DND-41 (cell line): ENCODE results near the gene ADCY7.

Experiments
- ATAC-seq: fragments of 200-7000 bp; cut with Tn5 transposase; 3 replicates; pipeline ENCODE4 v1.9.1; 2021; ENCODE audit warnings: low read depth; ENCODE audit not compliant: insufficient read depth
- DNase-seq: peaks from one replicate; pipeline ENCODE4 v3.0.0-alpha.2; 2020
- H2AFZ ChIP-seq: 2 replicates; pipeline ENCODE4 v1.6.0; 2012; ENCODE audit warnings: low read depth, low read length
- H3K27ac ChIP-seq: 2 replicates; pipeline ENCODE4 v1.5.1; 2012; ENCODE audit warnings: low read length, inconsistent platforms
- H3K27me3 ChIP-seq: fragments of 200-600 bp; sonication (generic); 2 replicates; pipeline ENCODE4 v1.6.0; 2012; ENCODE audit warnings: low read length, mild to moderate bottlenecking, inconsistent platforms; ENCODE audit not compliant: insufficient read depth, poor library complexity
- H3K36me3 ChIP-seq: 2 replicates; pipeline ENCODE4 v1.5.1; 2012; ENCODE audit warnings: low read length, inconsistent platforms; ENCODE audit not compliant: insufficient read depth
- H3K4me1 ChIP-seq: 2 replicates; pipeline ENCODE4 v1.5.1; 2012; ENCODE audit warnings: mild to moderate bottlenecking, low read length; ENCODE audit not compliant: insufficient read depth
- H3K4me2 ChIP-seq: 2 replicates; pipeline ENCODE4 v1.6.0; 2012; ENCODE audit warnings: mild to moderate bottlenecking, moderate library complexity, low read length, inconsistent platforms; ENCODE audit not compliant: insufficient read depth
- H3K4me3 ChIP-seq, 2 experiments: fragments of 200-600 bp in 1 of 2; shearing (Covaris generic) in 1 of 2; 2 replicates each; pipeline ENCODE4 v1.5.1; 2012 to 2016; ENCODE audit warnings: inconsistent platforms in 2 of 2, low read length in 2 of 2, mild to moderate bottlenecking in 2 of 2, low read depth in 1 of 2, moderate library complexity in 1 of 2
- H3K79me2 ChIP-seq: 2 replicates; pipeline ENCODE4 v1.6.0; 2012; ENCODE audit warnings: low read length, inconsistent platforms; ENCODE audit not compliant: insufficient read depth
- H3K9ac ChIP-seq: 2 replicates; pipeline ENCODE4 v1.6.0; 2012; ENCODE audit warnings: low read depth, mild to moderate bottlenecking, inconsistent platforms, low read length, moderate library complexity
- H3K9me3 ChIP-seq: 2 replicates; pipeline ENCODE4 v1.5.1; 2012; ENCODE audit warnings: low read length, moderate library complexity, mild to moderate bottlenecking, inconsistent platforms; ENCODE audit not compliant: insufficient read depth, severe bottlenecking
- H4K20me1 ChIP-seq: 2 replicates; pipeline ENCODE4 v1.6.0; 2012; ENCODE audit warnings: low read length; ENCODE audit not compliant: insufficient read depth
- CTCF ChIP-seq: IDR thresholded peaks from 2 replicates; pipeline ENCODE4 v1.5.1; 2012; ENCODE audit warnings: borderline replicate concordance, low read length, moderate library complexity, mild to moderate bottlenecking; ENCODE audit not compliant: poor library complexity, severe bottlenecking; ENCODE audit errors: extremely low read depth
- EZH2 ChIP-seq: IDR thresholded peaks from 3 replicates; pipeline ENCODE4 v1.6.1; 2012; ENCODE audit warnings: borderline replicate concordance, low read depth, mild to moderate bottlenecking, moderate library complexity, low read length, inconsistent platforms; ENCODE audit not compliant: severe bottlenecking

ADCY7 gene

GRCh38 chr16:50227120-50227519, 39.2 kb upstream of the ADCY7 start:
- Histone ChIP-seq H3K36me3 (peaks cover 43% of the 10 kb centered on the region), H3K9ac (no peak overlapping the region), H4K20me1 (no peaks in the 10 kb centered on the region), H3K4me2 (no peak overlapping the region), H3K4me1 (no peaks in the 10 kb centered on the region), H3K79me2 (no peaks in the 10 kb centered on the region), H3K27ac (no peak overlapping the region), H3K27me3 (no peaks in the 10 kb centered on the region), H3K4me3 (no peak overlapping the region), H3K9me3 (no peaks in the 10 kb centered on the region), H2AFZ (no peak overlapping the region)
- TF ChIP-seq EZH2 = no peak
- no peak for TF ChIP-seq CTCF
- ATAC-seq = no peak
- no peak for DNase-seq

GRCh38 chr16:50227665-50228064, 38.7 kb upstream of the ADCY7 start:
- Histone ChIP-seq H3K9ac (no peak overlapping the region), H4K20me1 (no peaks in the 10 kb centered on the region), H3K36me3 (peaks cover 38% of the 10 kb centered on the region), H2AFZ (no peak overlapping the region), H3K4me1 (no peaks in the 10 kb centered on the region), H3K79me2 (no peaks in the 10 kb centered on the region), H3K27me3 (no peaks in the 10 kb centered on the region), H3K9me3 (no peaks in the 10 kb centered on the region), H3K27ac (no peak overlapping the region), H3K4me2 (no peak overlapping the region), H3K4me3 (no peak overlapping the region)
- no peak for TF ChIP-seq CTCF
- TF ChIP-seq EZH2 = no peak
- DNase-seq = no peak
- ATAC-seq = no peak

- no peak overlapping the region for H3K4me3 ChIP-seq
- H2AFZ ChIP-seq = no peak overlapping the region
- no peaks in the 10 kb centered on the region for H3K9me3 ChIP-seq
- no peak overlapping the region for H3K9ac ChIP-seq
- no peaks in the 10 kb centered on the region for H3K27me3 ChIP-seq
- H3K27ac ChIP-seq = no peak overlapping the region
- H3K79me2 ChIP-seq = no peaks in the 10 kb centered on the region
- no peak for TF ChIP-seq CTCF
- no peak for TF ChIP-seq EZH2
- peaks cover 36% of the 10 kb centered on the region for H3K36me3 ChIP-seq
- H4K20me1 ChIP-seq = no peaks in the 10 kb centered on the region
- no peak overlapping the region for H3K4me2 ChIP-seq
- no peak for DNase-seq
- ATAC-seq = no peak
- H3K4me1 ChIP-seq = no peaks in the 10 kb centered on the region
Measured at GRCh38 chr16:50228364-50228868, 37.9 kb upstream of the ADCY7 start.
